ENCODE data around the gene SECTM1.

GRCh38 chr17:82302991-82303943, 30.3 kb downstream of the SECTM1 start:
- TF ChIP-seq CTCF (conservative IDR thresholded peaks at IDR 0.05; ENCODE audit: low read depth, low read length) (no peak), EZH2phosphoT487 (IDR thresholded peaks at IDR 0.05; ENCODE audit: borderline replicate concordance, low read length) (no peak), EZH2 (IDR thresholded peaks at IDR 0.05; ENCODE audit: low read length, unreplicated experiment) (no peak)

All from PC-3 (cell line).